SU-DHL-6 (cell line): ENCODE results near the gene FAM32A.

Experiments
- EZH2phosphoT487 ChIP-seq: fragments of 200-600 bp; sonication (generic), shearing (Covaris generic); conservative IDR thresholded peaks from 2 replicates; pipeline ENCODE4 v1.6.1; 2018; ENCODE audit warnings: mild to moderate bottlenecking, antibody characterized with exemption, low read length, moderate library complexity, mixed read lengths
- TF ChIP-seq, protein P1 (sequence below): fragments of 200-600 bp; sonication (generic); IDR thresholded peaks from one replicate; pipeline ENCODE4 v1.5.1; 2017; ENCODE audit warnings: antibody characterized with exemption, mild to moderate bottlenecking, low read length, moderate library complexity; ENCODE audit not compliant: insufficient read depth, poor library complexity, severe bottlenecking

DNA sequence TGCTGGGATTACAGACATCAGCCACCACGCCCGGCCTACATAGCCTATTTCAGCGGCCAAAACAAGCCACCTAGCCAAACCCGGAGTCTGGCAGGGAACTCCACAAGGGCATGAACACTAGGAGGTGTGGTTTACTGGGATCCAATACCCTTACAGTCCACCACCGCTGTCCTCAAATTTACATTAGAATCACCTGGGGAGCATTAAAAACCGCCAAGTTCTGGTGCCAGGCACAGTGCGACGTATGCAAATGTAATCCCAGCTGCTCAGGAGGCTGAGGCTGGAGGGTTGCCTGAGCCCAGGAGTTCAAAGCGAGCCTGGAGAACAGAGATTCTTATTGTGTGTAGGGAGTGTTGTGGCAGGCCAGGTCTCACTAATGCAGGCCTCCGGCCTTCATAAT is 8.3 kb downstream of the FAM32A start:
- TF ChIP-seq, protein P1, sequence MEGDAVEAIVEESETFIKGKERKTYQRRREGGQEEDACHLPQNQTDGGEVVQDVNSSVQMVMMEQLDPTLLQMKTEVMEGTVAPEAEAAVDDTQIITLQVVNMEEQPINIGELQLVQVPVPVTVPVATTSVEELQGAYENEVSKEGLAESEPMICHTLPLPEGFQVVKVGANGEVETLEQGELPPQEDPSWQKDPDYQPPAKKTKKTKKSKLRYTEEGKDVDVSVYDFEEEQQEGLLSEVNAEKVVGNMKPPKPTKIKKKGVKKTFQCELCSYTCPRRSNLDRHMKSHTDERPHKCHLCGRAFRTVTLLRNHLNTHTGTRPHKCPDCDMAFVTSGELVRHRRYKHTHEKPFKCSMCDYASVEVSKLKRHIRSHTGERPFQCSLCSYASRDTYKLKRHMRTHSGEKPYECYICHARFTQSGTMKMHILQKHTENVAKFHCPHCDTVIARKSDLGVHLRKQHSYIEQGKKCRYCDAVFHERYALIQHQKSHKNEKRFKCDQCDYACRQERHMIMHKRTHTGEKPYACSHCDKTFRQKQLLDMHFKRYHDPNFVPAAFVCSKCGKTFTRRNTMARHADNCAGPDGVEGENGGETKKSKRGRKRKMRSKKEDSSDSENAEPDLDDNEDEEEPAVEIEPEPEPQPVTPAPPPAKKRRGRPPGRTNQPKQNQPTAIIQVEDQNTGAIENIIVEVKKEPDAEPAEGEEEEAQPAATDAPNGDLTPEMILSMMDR: no peak
- TF ChIP-seq EZH2phosphoT487: no peak
